ENCODE data around the gene SEH1L.
A peak's percentile ranks its signal among the peaks of the same experiment; 100 is the strongest.

SEH1L gene

DNA sequence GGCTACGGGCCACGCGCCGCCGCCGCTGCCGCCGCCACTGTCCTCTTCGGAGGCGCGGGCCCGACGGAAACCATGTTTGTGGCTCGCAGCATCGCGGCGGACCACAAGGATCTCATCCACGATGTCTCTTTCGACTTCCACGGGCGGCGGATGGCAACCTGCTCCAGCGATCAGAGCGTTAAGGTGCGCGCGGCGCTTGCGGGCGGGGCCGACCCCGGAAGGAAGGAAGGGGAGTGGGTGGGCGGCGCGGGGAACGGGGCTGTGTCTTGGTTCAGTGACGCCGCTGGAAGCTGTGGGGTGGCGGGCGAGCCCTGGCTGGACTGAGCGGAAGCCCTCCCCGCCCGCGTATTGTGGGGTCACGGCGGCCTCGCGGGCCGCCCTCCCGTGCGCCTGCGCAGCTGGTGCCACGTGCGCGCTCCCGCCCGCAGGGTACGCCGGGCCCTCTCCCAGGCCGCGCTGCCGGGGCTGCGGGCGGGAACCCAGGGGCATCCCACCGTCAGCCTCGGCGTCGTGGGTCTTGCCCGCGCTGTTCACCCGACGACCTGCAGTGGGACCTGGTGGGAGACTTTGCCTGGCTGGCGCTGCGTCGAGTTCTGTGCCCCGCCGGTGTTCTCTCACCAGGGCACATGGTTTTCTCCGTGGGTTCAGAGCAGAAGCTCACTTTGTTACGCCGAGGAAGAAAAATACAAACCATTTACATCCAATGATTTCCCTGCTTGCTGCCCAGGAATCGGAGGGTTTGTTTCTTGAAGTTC, 416 bp downstream of the SEH1L start (continued):
- TF ChIP-seq ZNF274 (IDR thresholded peaks at IDR 0.05; ENCODE audit: low read length) (no peak), ZNF274 (tag by site-specific recombination; IDR thresholded peaks at IDR 0.05; ENCODE audit: borderline replicate concordance) (no peak), HOXD13 (CRISPR knock-in tag; IDR thresholded peaks at IDR 0.05; ENCODE audit: borderline replicate concordance) (0 out of 2 replicates have a peak, but pooled peaks have one; percentile 27), ZNF747 (tag by site-specific recombination; IDR thresholded peaks at IDR 0.05) (no peak), HOXA7 (CRISPR knock-in tag; IDR thresholded peaks at IDR 0.05; ENCODE audit: borderline replicate concordance) (0 out of 2 replicates have a peak, but pooled peaks have one; percentile 80), ZNF280D (tag by site-specific recombination; IDR thresholded peaks at IDR 0.05) (peak; percentile 38; the same call in 1 of the 2 replicates), KLF16 (tag by site-specific recombination; IDR thresholded peaks at IDR 0.05) (peak; percentile 94), KLF17 (tag by site-specific recombination; IDR thresholded peaks at IDR 0.05) (peak; percentile 75), ZBTB7A (tag by site-specific recombination; IDR thresholded peaks at IDR 0.05; ENCODE audit: low read depth) (peak; percentile 82; the same call in 1 of the 2 replicates), ZNF629 (tag by site-specific recombination; IDR thresholded peaks at IDR 0.05) (peak; percentile 71), SP7 (tag by site-specific recombination; IDR thresholded peaks at IDR 0.05) (peak; percentile 74), ZNF175 (tag by site-specific recombination; IDR thresholded peaks at IDR 0.05) (no peak), ZNF658 (tag by site-specific recombination; IDR thresholded peaks at IDR 0.05) (no peak), ZNF335 (tag by site-specific recombination; conservative IDR thresholded peaks at IDR 0.05) (peak; percentile 75), ZSCAN18 (tag by site-specific recombination; IDR thresholded peaks at IDR 0.05) (0 out of 2 replicates have a peak, but pooled peaks have one; percentile 13), ZNF660 (tag by site-specific recombination; IDR thresholded peaks at IDR 0.05) (peak; percentile 80), SP3 (tag by site-specific recombination; IDR thresholded peaks at IDR 0.05) (peak; percentile 96), ZNF639 (tag by site-specific recombination; IDR thresholded peaks at IDR 0.05) (peak; percentile 57; the same call in 1 of the 2 replicates), PATZ1 (tag by site-specific recombination; IDR thresholded peaks at IDR 0.05) (peak; percentile 87), KLF10 (tag by site-specific recombination; IDR thresholded peaks at IDR 0.05) (peak; percentile 81), ZNF513 (tag by site-specific recombination; IDR thresholded peaks at IDR 0.05) (0 out of 2 replicates have a peak, but pooled peaks have one; percentile 17)
- TF ChIP-seq, protein P1, sequence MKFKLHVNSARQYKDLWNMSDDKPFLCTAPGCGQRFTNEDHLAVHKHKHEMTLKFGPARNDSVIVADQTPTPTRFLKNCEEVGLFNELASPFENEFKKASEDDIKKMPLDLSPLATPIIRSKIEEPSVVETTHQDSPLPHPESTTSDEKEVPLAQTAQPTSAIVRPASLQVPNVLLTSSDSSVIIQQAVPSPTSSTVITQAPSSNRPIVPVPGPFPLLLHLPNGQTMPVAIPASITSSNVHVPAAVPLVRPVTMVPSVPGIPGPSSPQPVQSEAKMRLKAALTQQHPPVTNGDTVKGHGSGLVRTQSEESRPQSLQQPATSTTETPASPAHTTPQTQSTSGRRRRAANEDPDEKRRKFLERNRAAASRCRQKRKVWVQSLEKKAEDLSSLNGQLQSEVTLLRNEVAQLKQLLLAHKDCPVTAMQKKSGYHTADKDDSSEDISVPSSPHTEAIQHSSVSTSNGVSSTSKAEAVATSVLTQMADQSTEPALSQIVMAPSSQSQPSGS (tag by site-specific recombination; IDR thresholded peaks at IDR 0.05; ENCODE audit: low read depth), result no peak
- TF ChIP-seq, protein P2, sequence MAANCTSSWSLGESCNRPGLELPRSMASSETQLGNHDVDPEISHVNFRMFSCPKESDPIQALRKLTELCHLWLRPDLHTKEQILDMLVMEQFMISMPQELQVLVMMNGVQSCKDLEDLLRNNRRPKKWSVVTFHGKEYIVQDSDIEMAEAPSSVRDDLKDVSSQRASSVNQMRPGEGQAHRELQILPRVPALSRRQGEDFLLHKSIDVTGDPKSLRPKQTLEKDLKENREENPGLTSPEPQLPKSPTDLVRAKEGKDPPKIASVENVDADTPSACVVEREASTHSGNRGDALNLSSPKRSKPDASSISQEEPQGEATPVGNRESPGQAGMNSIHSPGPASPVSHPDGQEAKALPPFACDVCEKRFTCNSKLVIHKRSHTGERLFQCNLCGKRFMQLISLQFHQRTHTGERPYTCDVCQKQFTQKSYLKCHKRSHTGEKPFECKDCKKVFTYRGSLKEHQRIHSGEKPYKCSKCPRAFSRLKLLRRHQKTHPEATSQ (tag by site-specific recombination; IDR thresholded peaks at IDR 0.05), result 0 out of 2 replicates have a peak, but pooled peaks have one; percentile 25
- TF ChIP-seq, protein P3, sequence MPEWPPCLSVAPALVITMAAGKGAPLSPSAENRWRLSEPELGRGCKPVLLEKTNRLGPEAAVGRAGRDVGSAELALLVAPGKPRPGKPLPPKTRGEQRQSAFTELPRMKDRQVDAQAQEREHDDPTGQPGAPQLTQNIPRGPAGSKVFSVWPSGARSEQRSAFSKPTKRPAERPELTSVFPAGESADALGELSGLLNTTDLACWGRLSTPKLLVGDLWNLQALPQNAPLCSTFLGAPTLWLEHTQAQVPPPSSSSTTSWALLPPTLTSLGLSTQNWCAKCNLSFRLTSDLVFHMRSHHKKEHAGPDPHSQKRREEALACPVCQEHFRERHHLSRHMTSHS (tag by site-specific recombination; IDR thresholded peaks at IDR 0.05), result no peak

Measured in HEK293 (cell line).